SH-SY5Y (cell line): ENCODE data around the gene DOCK3.

Experiments used
- GATA2 ChIP-seq: IDR thresholded peaks from 2 replicates; pipeline ENCODE4 v1.6.1; 2011; ENCODE audit warnings: mild to moderate bottlenecking, low read depth, low read length
- GATA3 ChIP-seq: IDR thresholded peaks from 2 replicates; pipeline ENCODE4 v1.6.1; 2011; ENCODE audit warnings: low read depth, mild to moderate bottlenecking, low read length, moderate library complexity

- TF ChIP-seq GATA3 (no peak), GATA2 (no peak)
These were observed 43.9 kb upstream of the DOCK3 start for GRCh38 chr3:50630877-50631276.
